Suppressor macrophage (primary cell): ENCODE data around the gene GNG7.
"Not testable (repeated sequence)": the region's sequence is repeated elsewhere in the genome, so short reads cannot be mapped to it uniquely, and the experiment has no call there.

ENCODE experiments used
- DNase-seq, 4 experiments: peaks; one replicate each; pipeline ENCODE4 v3.0.0-alpha.2; 2020 to 2022

Gene GNG7

GRCh38 chr19:2600914-2601870, 101.3 kb downstream of the GNG7 start:
- no peak for DNase-seq

GRCh38 chr19:2594319-2594718, 108.2 kb downstream of the GNG7 start:
- peak; percentile 62 to 77 (median 74) for DNase-seq

- no peak for DNase-seq
Measured at GRCh38 chr19:2592824-2593223, 109.7 kb downstream of the GNG7 start.

- no peak for DNase-seq
Measured at GRCh38 chr19:2591537-2592291, 110.8 kb downstream of the GNG7 start.

GRCh38 chr19:2590630-2591399, 111.7 kb downstream of the GNG7 start:
- no peak for DNase-seq

- DNase-seq: no peak
Measured at GRCh38 chr19:2589441-2589840, 113.1 kb downstream of the GNG7 start.

- DNase-seq: no peak
Measured at GRCh38 chr19:2588081-2588777, 114.3 kb downstream of the GNG7 start.

- no peak for DNase-seq
Measured at GRCh38 chr19:2587001-2587719, 115.3 kb downstream of the GNG7 start.

- no peak for DNase-seq
Measured at GRCh38 chr19:2586196-2586595, 116.3 kb downstream of the GNG7 start.

GRCh38 chr19:2584002-2584401, 118.5 kb downstream of the GNG7 start:
- no peak for DNase-seq

- no peak for DNase-seq
Measured at GRCh38 chr19:2582984-2583956, 119.2 kb downstream of the GNG7 start.

GRCh38 chr19:2580396-2580795, 122.1 kb downstream of the GNG7 start:
- not testable (repeated sequence) for DNase-seq

- DNase-seq: no peak
Measured at GRCh38 chr19:2579678-2580280, 122.7 kb downstream of the GNG7 start.

GRCh38 chr19:2578901-2579677, 123.4 kb downstream of the GNG7 start:
- DNase-seq: peak; percentile 81 to 90 (median 86)

GRCh38 chr19:2578391-2578890, 124.1 kb downstream of the GNG7 start:
- no peak for DNase-seq

- no peak for DNase-seq
Measured at GRCh38 chr19:2577722-2578335, 124.7 kb downstream of the GNG7 start.

GRCh38 chr19:2575734-2576481, 126.6 kb downstream of the GNG7 start:
- no peak for DNase-seq
